HFFc6 (cell line): ENCODE data around the gene CHST13. TPM values are rescaled to one million over a fixed set of nuclear protein-coding genes. Genes with fewer than 3 reads are reported as not detected.

ENCODE experiments used
- DNase-seq: peaks from one replicate; pipeline ENCODE4 v3.0.0-alpha.2; 2018
- H3K27ac Mint-ChIP-seq: 2 replicates; pipeline ENCODE4 v1.8.0; 2020; ENCODE audit warnings: mild to moderate bottlenecking, mixed read lengths
- H3K27me3 Mint-ChIP-seq: 2 replicates; pipeline ENCODE4 v1.8.0; 2021; ENCODE audit warnings: mild to moderate bottlenecking, moderate library complexity, mixed read lengths; ENCODE audit not compliant: insufficient read depth
- H3K36me3 Mint-ChIP-seq: 2 replicates; pipeline ENCODE4 v1.8.0; 2021; ENCODE audit warnings: low read depth, mixed read lengths
- H3K4me1 Mint-ChIP-seq: 2 replicates; pipeline ENCODE4 v1.8.0; 2020; ENCODE audit warnings: low read depth, mixed read lengths
- H3K4me3 Mint-ChIP-seq: 2 replicates; pipeline ENCODE4 v1.8.0; 2020; ENCODE audit warnings: mild to moderate bottlenecking, moderate library complexity, mixed read lengths
- H3K9me3 Mint-ChIP-seq: 2 replicates; pipeline ENCODE4 v1.8.0; 2020; ENCODE audit warnings: mild to moderate bottlenecking, mixed read lengths
- CTCF ChIP-seq: fragments of 200-600 bp; sonication (generic); IDR thresholded peaks from 2 replicates; pipeline ENCODE4 v1.5.0; 2021; ENCODE audit warnings: antibody characterized with exemption, mild to moderate bottlenecking
- total RNA-seq, 6 experiments: library from RNA; stranded (reverse); fragmentation: NEBNext Ultra II Directional; extraction: Animal tissue kit (Norgen Biotek cat#: 25700); gene quantifications; 2 replicates in 1 of 6; 3 replicates in 5 of 6; pipeline ENCODE4 v1.2.3, GENCODE V29; 2021

Gene CHST13
- total RNA-seq, 6 experiments from 2014 or later: not detected

- no peaks in the 10 kb centered on the region for H3K9me3 Mint-ChIP-seq
- H3K27me3 Mint-ChIP-seq: peaks cover 24% of the 10 kb centered on the region
- no peaks in the 10 kb centered on the region for H3K36me3 Mint-ChIP-seq
- no peak for DNase-seq
- H3K4me1 Mint-ChIP-seq: no peaks in the 10 kb centered on the region
- no peak overlapping the region for H3K27ac Mint-ChIP-seq
- no peak overlapping the region for H3K4me3 Mint-ChIP-seq
- no peak for TF ChIP-seq CTCF
These were observed 26.6 kb downstream of the CHST13 start for GRCh38 chr3:126550488-126551051.

- no peaks in the 10 kb centered on the region for H3K9me3 Mint-ChIP-seq
- DNase-seq: no peak
- H3K36me3 Mint-ChIP-seq: no peaks in the 10 kb centered on the region
- no peak overlapping the region for H3K4me3 Mint-ChIP-seq
- no peak for TF ChIP-seq CTCF
- H3K27me3 Mint-ChIP-seq: peaks cover 20% of the 10 kb centered on the region
- H3K4me1 Mint-ChIP-seq: no peaks in the 10 kb centered on the region
- H3K27ac Mint-ChIP-seq: no peak overlapping the region
These were observed 27.3 kb downstream of the CHST13 start for GRCh38 chr3:126551121-126551838.

GRCh38 chr3:126551839-126552687 is 28.1 kb downstream of the CHST13 start:
- H3K36me3 Mint-ChIP-seq: no peaks in the 10 kb centered on the region
- H3K27me3 Mint-ChIP-seq: peaks cover 12% of the 10 kb centered on the region
- no peaks in the 10 kb centered on the region for H3K4me1 Mint-ChIP-seq
- no peak overlapping the region for H3K27ac Mint-ChIP-seq
- H3K9me3 Mint-ChIP-seq: no peaks in the 10 kb centered on the region
- no peak overlapping the region for H3K4me3 Mint-ChIP-seq
- TF ChIP-seq CTCF: no peak
- DNase-seq: no peak

- Mint-ChIP-seq H3K4me1 (no peaks in the 10 kb centered on the region), H3K27me3 (peaks cover 10% of the 10 kb centered on the region), H3K27ac (no peak overlapping the region), H3K36me3 (no peaks in the 10 kb centered on the region), H3K4me3 (no peak overlapping the region), H3K9me3 (no peaks in the 10 kb centered on the region)
- no peak for TF ChIP-seq CTCF
- no peak for DNase-seq
These were observed 28.8 kb downstream of the CHST13 start for GRCh38 chr3:126552688-126553283.

- Mint-ChIP-seq H3K4me3 (no peak overlapping the region), H3K27ac (no peak overlapping the region), H3K9me3 (no peaks in the 10 kb centered on the region), H3K4me1 (no peaks in the 10 kb centered on the region), H3K36me3 (no peaks in the 10 kb centered on the region), H3K27me3 (peaks cover 10% of the 10 kb centered on the region)
- DNase-seq: no peak
- no peak for TF ChIP-seq CTCF
These were observed 29.5 kb downstream of the CHST13 start for GRCh38 chr3:126553284-126554084.
